Measurements from ENCODE around the gene OVCA2.

DNA sequence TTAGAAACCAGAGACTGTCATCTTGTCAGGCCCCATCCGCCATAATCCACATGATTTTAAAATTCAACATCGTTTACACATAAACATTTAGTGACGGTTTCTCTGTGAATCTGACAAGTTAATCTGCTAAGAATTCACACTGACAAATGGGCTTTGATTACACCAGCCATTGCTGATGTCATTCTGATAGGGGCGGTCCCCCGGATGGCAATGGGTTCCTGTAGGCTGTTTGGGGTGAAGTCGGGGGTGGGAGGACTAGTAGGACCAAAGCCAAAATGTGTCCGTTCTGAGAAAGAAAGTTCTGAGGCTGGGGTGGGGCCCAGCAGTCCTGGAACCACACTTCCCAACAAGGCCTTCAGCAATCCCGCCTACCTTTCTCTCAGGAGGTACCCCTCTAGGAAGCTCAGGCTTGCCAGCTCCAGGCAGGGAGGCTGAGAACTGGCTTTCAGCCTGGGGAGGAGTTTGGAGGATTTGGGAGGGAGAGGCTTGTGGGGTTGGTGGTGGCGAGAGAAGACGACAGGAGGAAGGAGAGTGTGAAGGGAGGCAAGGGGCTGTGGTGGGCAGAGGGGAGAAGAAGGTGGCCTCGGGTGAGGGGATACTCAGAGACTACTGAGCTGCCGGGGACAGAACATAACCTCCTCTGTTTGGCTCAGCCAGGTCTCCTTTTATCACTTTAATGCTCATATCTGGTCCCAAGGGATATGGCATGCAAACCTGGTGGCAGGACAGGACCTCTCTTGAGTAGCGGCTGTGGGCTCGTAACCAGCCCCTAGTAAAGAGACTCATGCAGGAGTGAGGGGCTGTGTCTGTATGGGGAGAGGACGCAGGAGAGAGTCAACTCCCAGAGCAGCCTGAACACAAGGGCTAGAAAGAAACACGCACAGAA is 21.7 kb downstream of the OVCA2 start:
- TF ChIP-seq, protein P1, sequence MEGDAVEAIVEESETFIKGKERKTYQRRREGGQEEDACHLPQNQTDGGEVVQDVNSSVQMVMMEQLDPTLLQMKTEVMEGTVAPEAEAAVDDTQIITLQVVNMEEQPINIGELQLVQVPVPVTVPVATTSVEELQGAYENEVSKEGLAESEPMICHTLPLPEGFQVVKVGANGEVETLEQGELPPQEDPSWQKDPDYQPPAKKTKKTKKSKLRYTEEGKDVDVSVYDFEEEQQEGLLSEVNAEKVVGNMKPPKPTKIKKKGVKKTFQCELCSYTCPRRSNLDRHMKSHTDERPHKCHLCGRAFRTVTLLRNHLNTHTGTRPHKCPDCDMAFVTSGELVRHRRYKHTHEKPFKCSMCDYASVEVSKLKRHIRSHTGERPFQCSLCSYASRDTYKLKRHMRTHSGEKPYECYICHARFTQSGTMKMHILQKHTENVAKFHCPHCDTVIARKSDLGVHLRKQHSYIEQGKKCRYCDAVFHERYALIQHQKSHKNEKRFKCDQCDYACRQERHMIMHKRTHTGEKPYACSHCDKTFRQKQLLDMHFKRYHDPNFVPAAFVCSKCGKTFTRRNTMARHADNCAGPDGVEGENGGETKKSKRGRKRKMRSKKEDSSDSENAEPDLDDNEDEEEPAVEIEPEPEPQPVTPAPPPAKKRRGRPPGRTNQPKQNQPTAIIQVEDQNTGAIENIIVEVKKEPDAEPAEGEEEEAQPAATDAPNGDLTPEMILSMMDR (conservative IDR thresholded peaks at IDR 0.05): no peak
- no peak for TF ChIP-seq ZFX (IDR thresholded peaks at IDR 0.05)

Measured in C4-2B (cell line).